IPS DF 6.9 (cell line): ENCODE data around the gene EOMES.
A peak's percentile ranks its signal among the peaks of the same experiment; 100 is the strongest.

Source experiments
- DNase-seq: peaks from one replicate; pipeline ENCODE4 v3.0.0-alpha.2; 2013; ENCODE audit warnings: low read depth, low spot score
- H3K27ac ChIP-seq: one replicate; pipeline ENCODE4 v1.5.1; 2013; ENCODE audit warnings: low read length, control low read depth
- H3K27me3 ChIP-seq: 2 replicates; pipeline ENCODE4 v1.6.1; 2013; ENCODE audit warnings: mild to moderate bottlenecking, low read length; ENCODE audit not compliant: control insufficient read depth, insufficient read depth
- H3K36me3 ChIP-seq: 2 replicates; pipeline ENCODE4 v1.6.1; 2013; ENCODE audit warnings: low read length; ENCODE audit not compliant: control insufficient read depth, insufficient read depth
- H3K4me1 ChIP-seq: 2 replicates; pipeline ENCODE4 v1.6.1; 2013; ENCODE audit warnings: low read length; ENCODE audit not compliant: control insufficient read depth, insufficient read depth
- H3K4me3 ChIP-seq: 2 replicates; pipeline ENCODE4 v1.5.1; 2013; ENCODE audit warnings: mild to moderate bottlenecking, low read length
- H3K9me3 ChIP-seq: 2 replicates; pipeline ENCODE4 v1.6.1; 2013; ENCODE audit warnings: low read length, inconsistent platforms; ENCODE audit not compliant: control insufficient read depth, insufficient read depth
- WGBS: extraction: QIAGEN DNeasy Blood & Tissue Kit; methylation state at CpG from one replicate; pipeline ENCODE4 v1.1.7; 2013; ENCODE audit warnings: mixed read lengths, missing lambda C conversion rate; ENCODE audit not compliant: insufficient read length, insufficient coverage; 5-methylcytosine and 5-hydroxymethylcytosine counted together

EOMES gene

DNA sequence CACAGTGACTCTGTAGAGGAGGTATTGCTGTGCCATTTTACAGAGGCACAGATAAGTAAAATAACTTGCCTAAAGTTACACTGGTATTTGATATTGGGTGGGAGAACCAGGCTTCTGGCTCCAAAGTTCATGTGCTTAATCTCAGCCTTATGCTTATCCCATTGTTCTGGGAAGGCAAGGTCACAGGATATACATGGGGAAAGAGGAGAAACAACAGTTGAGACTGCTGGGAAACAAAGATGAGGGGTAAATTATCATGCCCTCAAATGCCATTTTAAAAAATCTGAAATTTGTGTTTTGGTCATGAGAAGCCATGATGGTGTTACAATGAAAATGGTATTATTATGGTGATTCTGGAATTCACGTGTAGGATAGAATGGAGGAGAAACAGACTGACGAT is 54.4 kb downstream of the EOMES start:
- Histone ChIP-seq H3K27ac (no peak overlapping the region), H3K9me3 (no peaks in the 10 kb centered on the region), H3K36me3 (no peaks in the 10 kb centered on the region), H3K4me3 (no peak overlapping the region), H3K4me1 (peaks cover 2% of the 10 kb centered on the region; the same call in 1 of the 2 replicates), H3K27me3 (no peaks in the 10 kb centered on the region)
- DNase-seq: no peak
- no CpG with 5 or more reads among the region's 2 CpGs for WGBS

DNA sequence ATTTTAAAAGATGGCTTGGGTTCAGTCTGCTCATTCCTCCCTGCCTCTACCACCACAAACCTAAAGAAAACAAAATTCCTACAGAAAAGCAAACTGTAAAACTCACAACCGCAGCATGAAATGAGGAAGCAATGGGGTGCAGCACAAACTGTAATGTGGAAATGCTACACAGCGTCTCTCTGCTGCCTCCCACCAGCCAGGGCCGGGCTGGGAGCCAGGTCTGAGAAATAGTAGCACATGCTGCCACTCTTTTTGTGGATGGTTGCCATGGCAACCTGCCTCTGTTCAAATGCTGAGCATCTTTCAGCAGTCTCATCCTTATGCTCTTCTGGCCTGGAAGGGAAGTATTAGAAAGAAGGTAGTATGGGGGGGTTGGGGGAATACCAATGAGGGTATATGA is 55.4 kb downstream of the EOMES start:
- H3K27me3 ChIP-seq: no peaks in the 10 kb centered on the region
- H3K36me3 ChIP-seq: no peaks in the 10 kb centered on the region
- H3K4me1 ChIP-seq: peaks cover 2% of the 10 kb centered on the region; the same call in 1 of the 2 replicates
- H3K9me3 ChIP-seq: no peaks in the 10 kb centered on the region
- no peak overlapping the region for H3K27ac ChIP-seq
- DNase-seq: no peak
- H3K4me3 ChIP-seq: no peak overlapping the region
- WGBS: no CpG with 5 or more reads among the region's 3 CpGs

DNA sequence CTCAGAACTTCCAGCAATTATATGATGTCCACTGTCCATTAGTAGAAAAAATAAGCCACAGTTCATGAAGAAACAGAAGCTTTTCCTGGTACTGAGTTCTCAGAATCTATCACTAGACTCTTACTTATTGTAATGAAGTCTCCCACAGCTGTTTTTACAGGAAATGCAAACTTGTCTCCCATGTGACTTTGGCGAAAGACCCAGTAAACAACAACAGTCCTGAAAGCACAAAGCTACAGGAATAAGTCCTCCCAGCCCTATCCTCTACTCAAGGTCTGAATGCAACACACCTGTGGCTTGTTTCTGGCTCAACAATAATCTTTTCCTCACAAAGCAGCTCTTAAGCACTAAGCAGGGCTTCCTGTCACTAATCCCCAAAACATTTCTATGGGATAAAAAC is 55.9 kb downstream of the EOMES start:
- WGBS: no CpG with 5 or more reads among the region's 1 CpG
- peak; percentile 33 for DNase-seq
- no peaks in the 10 kb centered on the region for H3K9me3 ChIP-seq
- H3K4me1 ChIP-seq: peaks cover 2% of the 10 kb centered on the region; the same call in 1 of the 2 replicates
- H3K27ac ChIP-seq: no peak overlapping the region
- H3K4me3 ChIP-seq: no peak overlapping the region
- no peaks in the 10 kb centered on the region for H3K36me3 ChIP-seq
- H3K27me3 ChIP-seq: no peaks in the 10 kb centered on the region
